Liver (tissue), 3 donors: ENCODE measurements around the gene DIP2A.

Source experiments
- CTCF ChIP-seq: fragments of 150-350 bp; IDR thresholded peaks from 2 replicates; pipeline ENCODE4 v1.5.1; 2017; ENCODE audit warnings: improper control_type of control experiment, low read depth, low read length; ENCODE audit not compliant: missing input control
- EGR1 ChIP-seq, 2 donors: IDR thresholded peaks; 2 replicates each; pipeline ENCODE4 v1.6.1; 2016 to 2018; ENCODE audit warnings: antibody characterized with exemption in 2 of 2, low read depth in 2 of 2
- GABPA ChIP-seq, 2 donors: IDR thresholded peaks in 1 of 2; conservative IDR thresholded peaks in 1 of 2; 2 replicates each; pipeline ENCODE4 v1.6.1; 2016; ENCODE audit warnings: antibody characterized with exemption in 2 of 2, mild to moderate bottlenecking in 1 of 2, moderate library complexity in 1 of 2
- JUND ChIP-seq, 2 donors: IDR thresholded peaks; 2 replicates each; pipeline ENCODE4 v1.6.1; 2016; ENCODE audit warnings: antibody characterized with exemption in 2 of 2
- MAX ChIP-seq: IDR thresholded peaks from 2 replicates; pipeline ENCODE4 v1.6.1; 2016; ENCODE audit warnings: antibody characterized with exemption
- RAD21 ChIP-seq, 2 donors: IDR thresholded peaks; 2 replicates each; pipeline ENCODE4 v1.6.1; 2016; ENCODE audit warnings: antibody characterized with exemption in 2 of 2, mild to moderate bottlenecking in 2 of 2
- REST ChIP-seq: IDR thresholded peaks from 2 replicates; pipeline ENCODE4 v1.6.1; 2016; ENCODE audit warnings: antibody characterized with exemption, mild to moderate bottlenecking
- RXRA ChIP-seq, 2 donors: IDR thresholded peaks; 2 replicates each; pipeline ENCODE4 v1.6.1; 2017 to 2018; ENCODE audit warnings: antibody characterized with exemption in 2 of 2, mild to moderate bottlenecking in 1 of 2
- SP1 ChIP-seq: IDR thresholded peaks from 2 replicates; pipeline ENCODE4 v1.6.1; 2018; ENCODE audit warnings: antibody characterized with exemption, mild to moderate bottlenecking
- TAF1 ChIP-seq: conservative IDR thresholded peaks from 2 replicates; pipeline ENCODE4 v1.6.1; 2016; ENCODE audit warnings: antibody characterized with exemption, mild to moderate bottlenecking
- YY1 ChIP-seq: IDR thresholded peaks from 2 replicates; pipeline ENCODE4 v1.6.1; 2016; ENCODE audit warnings: antibody characterized with exemption, mild to moderate bottlenecking
- ZBTB33 ChIP-seq: IDR thresholded peaks from 2 replicates; pipeline ENCODE4 v1.6.1; 2016; ENCODE audit warnings: antibody characterized with exemption
- donor health status: healthy.
- donor health status: healthy.

- no peak for TF ChIP-seq CTCF
- no peak for TF ChIP-seq EGR1 (IDR thresholded peaks at IDR 0.05; ENCODE audit: low read depth in 2 of 2)
- no peak for TF ChIP-seq JUND (IDR thresholded peaks at IDR 0.05)
- TF ChIP-seq RAD21 (IDR thresholded peaks at IDR 0.05) = no peak
- no peak for TF ChIP-seq REST
- TF ChIP-seq TAF1 = no peak
- TF ChIP-seq RXRA (IDR thresholded peaks at IDR 0.05) = no peak
- no peak for TF ChIP-seq SP1
- TF ChIP-seq ZBTB33 = no peak
- TF ChIP-seq YY1 = no peak
- no peak for TF ChIP-seq MAX
- no peak for TF ChIP-seq GABPA (IDR thresholded peaks at IDR 0.05 in 1 of 2, conservative IDR thresholded peaks at IDR 0.05 in 1 of 2)
Observed at GRCh38 chr21:46600305-46600704, 141.6 kb downstream of the DIP2A start.
